ENCODE results near the gene LIFR. TPM values are rescaled to one million over a fixed set of nuclear protein-coding genes. Genes with fewer than 3 reads are reported as not detected.

The LIFR gene
- polyA plus RNA-seq, 1 donor from 2014 or later: 5.8 TPM

DNA sequence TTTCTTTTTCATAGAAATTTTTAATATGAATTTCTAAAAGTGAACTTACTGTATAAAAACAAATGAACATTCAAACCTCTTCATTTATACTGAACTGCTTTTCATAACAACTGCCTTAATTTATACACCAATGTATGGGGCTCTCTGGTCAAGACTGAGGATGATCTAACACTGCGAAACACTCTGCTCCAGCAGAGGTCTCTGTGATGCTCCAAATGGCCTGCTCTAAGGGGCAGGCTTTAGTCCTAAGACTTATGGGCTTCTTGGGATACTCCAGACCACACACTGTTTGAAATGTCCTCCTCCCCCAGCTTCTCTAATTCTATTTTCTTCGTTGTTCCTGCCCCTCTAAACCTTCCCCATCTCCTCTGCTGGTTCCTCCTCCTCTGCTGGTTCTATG lies 58.5 kb downstream of the LIFR start:
- Histone ChIP-seq H3K9ac (ENCODE audit: low read length) (no peak overlapping the region), H4K20me1 (ENCODE audit: insufficient read depth) (no peaks in the 10 kb centered on the region), H3K27ac (ENCODE audit: low read length) (no peak overlapping the region), H3K4me3 (ENCODE audit: low read length) (no peak overlapping the region), H3K9me3 (ENCODE audit: low read length) (no peaks in the 10 kb centered on the region), H3K36me3 (ENCODE audit: insufficient read depth, low read length) (no peaks in the 10 kb centered on the region), H3K9me2 (ENCODE audit: insufficient read depth, low read length) (no peaks in the 10 kb centered on the region), H2AFZ (ENCODE audit: low read depth, low read length) (no peak overlapping the region), H3F3A (ENCODE audit: insufficient read depth, low read length, poor library complexity, severe bottlenecking) (no peaks in the 10 kb centered on the region), H3K4me2 (ENCODE audit: low read length) (no peak overlapping the region), H3K27me3 (ENCODE audit: insufficient read depth, low read depth, low read length) (no peaks in the 10 kb centered on the region), H3K79me2 (replicated peaks; ENCODE audit: insufficient read depth, low read length) (no peaks in the 10 kb centered on the region)
- TF ChIP-seq POLR2AphosphoS5 (IDR thresholded peaks at IDR 0.05): no peak
- TF ChIP-seq EZH2 (IDR thresholded peaks at IDR 0.05; ENCODE audit: borderline replicate concordance, insufficient read depth, low read length, poor library complexity, severe bottlenecking): no peak
- TF ChIP-seq RAD21 (conservative IDR thresholded peaks at IDR 0.05): no peak
- TF ChIP-seq TAF1 (IDR thresholded peaks at IDR 0.05; ENCODE audit: low read depth): no peak
- no peak for TF ChIP-seq SMC3 (conservative IDR thresholded peaks at IDR 0.05; ENCODE audit: poor library complexity)
- no peak for TF ChIP-seq MXI1 (conservative IDR thresholded peaks at IDR 0.05; ENCODE audit: poor library complexity, severe bottlenecking)
- TF ChIP-seq, protein P1, sequence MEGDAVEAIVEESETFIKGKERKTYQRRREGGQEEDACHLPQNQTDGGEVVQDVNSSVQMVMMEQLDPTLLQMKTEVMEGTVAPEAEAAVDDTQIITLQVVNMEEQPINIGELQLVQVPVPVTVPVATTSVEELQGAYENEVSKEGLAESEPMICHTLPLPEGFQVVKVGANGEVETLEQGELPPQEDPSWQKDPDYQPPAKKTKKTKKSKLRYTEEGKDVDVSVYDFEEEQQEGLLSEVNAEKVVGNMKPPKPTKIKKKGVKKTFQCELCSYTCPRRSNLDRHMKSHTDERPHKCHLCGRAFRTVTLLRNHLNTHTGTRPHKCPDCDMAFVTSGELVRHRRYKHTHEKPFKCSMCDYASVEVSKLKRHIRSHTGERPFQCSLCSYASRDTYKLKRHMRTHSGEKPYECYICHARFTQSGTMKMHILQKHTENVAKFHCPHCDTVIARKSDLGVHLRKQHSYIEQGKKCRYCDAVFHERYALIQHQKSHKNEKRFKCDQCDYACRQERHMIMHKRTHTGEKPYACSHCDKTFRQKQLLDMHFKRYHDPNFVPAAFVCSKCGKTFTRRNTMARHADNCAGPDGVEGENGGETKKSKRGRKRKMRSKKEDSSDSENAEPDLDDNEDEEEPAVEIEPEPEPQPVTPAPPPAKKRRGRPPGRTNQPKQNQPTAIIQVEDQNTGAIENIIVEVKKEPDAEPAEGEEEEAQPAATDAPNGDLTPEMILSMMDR (IDR thresholded peaks at IDR 0.05; ENCODE audit: poor library complexity, severe bottlenecking): no peak
- no peak for TF ChIP-seq EP300 (conservative IDR thresholded peaks at IDR 0.05; ENCODE audit: poor library complexity, severe bottlenecking)
- TF ChIP-seq, protein P2, sequence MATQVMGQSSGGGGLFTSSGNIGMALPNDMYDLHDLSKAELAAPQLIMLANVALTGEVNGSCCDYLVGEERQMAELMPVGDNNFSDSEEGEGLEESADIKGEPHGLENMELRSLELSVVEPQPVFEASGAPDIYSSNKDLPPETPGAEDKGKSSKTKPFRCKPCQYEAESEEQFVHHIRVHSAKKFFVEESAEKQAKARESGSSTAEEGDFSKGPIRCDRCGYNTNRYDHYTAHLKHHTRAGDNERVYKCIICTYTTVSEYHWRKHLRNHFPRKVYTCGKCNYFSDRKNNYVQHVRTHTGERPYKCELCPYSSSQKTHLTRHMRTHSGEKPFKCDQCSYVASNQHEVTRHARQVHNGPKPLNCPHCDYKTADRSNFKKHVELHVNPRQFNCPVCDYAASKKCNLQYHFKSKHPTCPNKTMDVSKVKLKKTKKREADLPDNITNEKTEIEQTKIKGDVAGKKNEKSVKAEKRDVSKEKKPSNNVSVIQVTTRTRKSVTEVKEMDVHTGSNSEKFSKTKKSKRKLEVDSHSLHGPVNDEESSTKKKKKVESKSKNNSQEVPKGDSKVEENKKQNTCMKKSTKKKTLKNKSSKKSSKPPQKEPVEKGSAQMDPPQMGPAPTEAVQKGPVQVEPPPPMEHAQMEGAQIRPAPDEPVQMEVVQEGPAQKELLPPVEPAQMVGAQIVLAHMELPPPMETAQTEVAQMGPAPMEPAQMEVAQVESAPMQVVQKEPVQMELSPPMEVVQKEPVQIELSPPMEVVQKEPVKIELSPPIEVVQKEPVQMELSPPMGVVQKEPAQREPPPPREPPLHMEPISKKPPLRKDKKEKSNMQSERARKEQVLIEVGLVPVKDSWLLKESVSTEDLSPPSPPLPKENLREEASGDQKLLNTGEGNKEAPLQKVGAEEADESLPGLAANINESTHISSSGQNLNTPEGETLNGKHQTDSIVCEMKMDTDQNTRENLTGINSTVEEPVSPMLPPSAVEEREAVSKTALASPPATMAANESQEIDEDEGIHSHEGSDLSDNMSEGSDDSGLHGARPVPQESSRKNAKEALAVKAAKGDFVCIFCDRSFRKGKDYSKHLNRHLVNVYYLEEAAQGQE (IDR thresholded peaks at IDR 0.05; ENCODE audit: borderline replicate concordance): no peak

DNA sequence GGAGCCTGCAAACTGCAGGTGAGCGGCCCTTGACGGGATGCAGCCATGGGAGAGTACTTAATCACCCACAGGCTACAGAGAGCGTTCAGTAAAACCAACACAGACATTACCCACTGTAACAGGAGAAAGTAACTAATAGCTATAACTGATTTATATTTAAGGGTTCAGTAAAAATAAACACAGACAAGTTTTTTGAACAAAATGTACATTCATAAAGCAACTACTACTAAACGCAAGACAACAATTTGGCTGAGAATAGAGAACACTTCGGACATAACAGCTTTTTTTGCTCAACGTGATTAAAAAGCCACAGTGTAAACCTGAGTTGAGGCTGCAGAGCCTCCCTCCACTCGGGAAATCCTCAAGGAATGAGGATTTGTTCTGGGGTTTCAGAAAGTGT lies 61.7 kb downstream of the LIFR start:
- TF ChIP-seq, protein P2 (IDR thresholded peaks at IDR 0.05; ENCODE audit: borderline replicate concordance): no peak
- TF ChIP-seq SMC3 (conservative IDR thresholded peaks at IDR 0.05; ENCODE audit: poor library complexity) (no peak), TAF1 (IDR thresholded peaks at IDR 0.05; ENCODE audit: low read depth) (no peak), MXI1 (conservative IDR thresholded peaks at IDR 0.05; ENCODE audit: poor library complexity, severe bottlenecking) (no peak), EZH2 (IDR thresholded peaks at IDR 0.05; ENCODE audit: borderline replicate concordance, insufficient read depth, low read length, poor library complexity, severe bottlenecking) (no peak), RAD21 (conservative IDR thresholded peaks at IDR 0.05) (no peak), EP300 (conservative IDR thresholded peaks at IDR 0.05; ENCODE audit: poor library complexity, severe bottlenecking) (no peak)
- Histone ChIP-seq H3K9ac (ENCODE audit: low read length) (no peak overlapping the region), H3K4me3 (ENCODE audit: low read length) (no peak overlapping the region), H3K9me3 (ENCODE audit: low read length) (no peaks in the 10 kb centered on the region), H4K20me1 (ENCODE audit: insufficient read depth) (no peaks in the 10 kb centered on the region), H3K36me3 (ENCODE audit: insufficient read depth, low read length) (no peaks in the 10 kb centered on the region), H3K4me2 (ENCODE audit: low read length) (no peak overlapping the region), H3K27ac (ENCODE audit: low read length) (no peak overlapping the region), H3K27me3 (ENCODE audit: insufficient read depth, low read depth, low read length) (no peaks in the 10 kb centered on the region), H3K9me2 (ENCODE audit: insufficient read depth, low read length) (no peaks in the 10 kb centered on the region), H3F3A (ENCODE audit: insufficient read depth, low read length, poor library complexity, severe bottlenecking) (no peaks in the 10 kb centered on the region), H3K79me2 (replicated peaks; ENCODE audit: insufficient read depth, low read length) (no peaks in the 10 kb centered on the region), H2AFZ (ENCODE audit: low read depth, low read length) (no peak overlapping the region)

Data from neural cell (in vitro differentiated cells).